Vagina (tissue), 2 donors: Measurements from ENCODE around the gene THBS3.

Experiments used
- CTCF ChIP-seq, 3 experiments: fragments of 450-650 bp in 2 of 3; fragments of 200-600 bp in 1 of 3; sonication (generic) in 1 of 3; IDR thresholded peaks; one replicate each; pipeline ENCODE4 v1.5.1; 2017 to 2019; ENCODE audit warnings: antibody characterized with exemption in 3 of 3, mild to moderate bottlenecking in 2 of 3, moderate library complexity in 2 of 3
- POLR2A ChIP-seq, 2 donors: fragments of 450-650 bp; IDR thresholded peaks; one replicate each; pipeline ENCODE4 v1.6.1; 2017; ENCODE audit warnings: antibody characterized with exemption in 2 of 2, mild to moderate bottlenecking in 2 of 2, moderate library complexity in 2 of 2
- POLR2AphosphoS5 ChIP-seq, 2 donors: sonication (generic); formaldehyde crosslinking; IDR thresholded peaks; one replicate each; pipeline ENCODE4 v1.9.0; 2017; ENCODE audit warnings: antibody characterized with exemption in 2 of 2, mild to moderate bottlenecking in 2 of 2, low read depth in 1 of 2; ENCODE audit not compliant: insufficient read depth in 1 of 2

GRCh38 chr1:155199792-155200191 lies 7.9 kb downstream of the THBS3 start:
- TF ChIP-seq CTCF (IDR thresholded peaks at IDR 0.05) (no peak), POLR2A (IDR thresholded peaks at IDR 0.05) (no peak), POLR2AphosphoS5 (IDR thresholded peaks at IDR 0.05; ENCODE audit: insufficient read depth in 1 of 2, low read depth in 1 of 2) (no peak)
